NOMO-1 (cell line): ENCODE data around the gene TMEM163.
"Not testable (repeated sequence)": the region's sequence is repeated elsewhere in the genome, so short reads cannot be mapped to it uniquely, and the experiment has no call there.

Experiments used
- DNase-seq, 2 experiments: peaks; one replicate each; lab custom pipeline; 2025; ENCODE audit not compliant: unreplicated experiment in 2 of 2; lab: John Stamatoyannopoulos, UW

TMEM163 gene

DNA sequence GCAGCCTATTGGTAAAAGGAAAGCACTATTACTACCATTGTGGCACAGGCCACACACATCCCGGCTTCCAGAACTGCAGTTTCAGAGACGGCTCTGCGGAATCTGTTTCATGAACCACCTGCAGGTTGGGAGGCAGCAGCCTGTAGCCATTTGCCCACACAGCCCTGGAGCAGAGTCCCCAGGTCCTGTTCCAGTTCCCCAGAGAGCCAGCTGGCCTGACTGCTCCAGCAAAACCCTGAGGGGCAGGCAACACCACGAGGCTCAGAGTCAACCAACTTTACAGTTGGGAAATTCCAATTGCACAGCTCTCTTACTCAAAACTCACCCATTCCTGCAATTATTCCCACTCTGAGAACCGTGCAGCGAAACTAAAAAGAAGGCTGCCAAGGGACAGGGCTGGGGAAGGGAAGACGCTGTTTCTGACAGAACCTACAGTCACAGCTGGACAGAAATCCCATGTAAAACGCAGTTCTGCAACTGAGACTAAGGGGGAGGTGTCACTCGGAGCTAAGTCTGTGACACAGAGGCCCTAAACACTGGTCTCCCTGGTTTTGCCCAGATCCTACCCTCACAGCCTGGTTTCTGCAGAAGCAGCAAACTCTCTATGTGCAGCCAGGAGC, 219.4 kb downstream of the TMEM163 start:
- DNase-seq, result no peak

DNA sequence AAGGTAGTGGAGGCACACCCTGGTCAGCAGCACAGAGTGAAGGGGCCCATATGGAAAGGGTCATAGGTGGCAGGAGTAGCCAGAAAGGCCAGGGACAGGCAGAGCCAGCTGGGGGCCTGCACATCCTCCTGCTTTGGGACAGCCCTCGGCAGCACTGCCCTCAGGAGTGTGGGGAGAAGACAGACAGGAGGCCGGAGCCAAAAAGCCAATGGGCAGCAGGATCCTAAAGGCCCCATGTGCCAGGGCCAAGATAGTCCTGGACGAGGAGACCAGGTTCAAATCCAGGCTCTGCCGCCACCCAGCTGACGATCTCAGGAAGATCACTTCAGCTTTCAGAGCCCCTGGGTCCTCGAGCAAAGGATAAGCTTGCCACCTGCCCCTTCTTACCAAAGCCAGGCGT, 220.1 kb downstream of the TMEM163 start:
- no peak for DNase-seq

DNA sequence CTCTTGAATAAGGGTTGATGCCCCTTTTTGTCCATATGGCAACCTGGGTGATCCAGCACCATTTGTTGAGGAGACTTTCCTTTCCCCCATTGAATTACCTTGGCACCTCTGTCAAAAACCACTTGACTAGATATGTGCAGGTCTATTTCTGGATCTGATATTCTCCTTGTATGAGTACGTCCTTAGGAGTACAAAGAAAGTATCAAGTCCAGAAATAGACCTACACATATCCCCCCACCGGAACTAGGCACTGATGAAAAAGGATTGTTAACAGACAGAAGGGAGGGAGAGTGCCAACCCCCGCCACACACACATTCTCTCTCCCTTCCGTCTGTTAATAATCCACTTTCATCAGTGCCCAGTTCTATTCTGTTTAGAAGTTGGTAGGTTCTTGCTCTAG, 225.0 kb downstream of the TMEM163 start:
- no peak for DNase-seq

DNA sequence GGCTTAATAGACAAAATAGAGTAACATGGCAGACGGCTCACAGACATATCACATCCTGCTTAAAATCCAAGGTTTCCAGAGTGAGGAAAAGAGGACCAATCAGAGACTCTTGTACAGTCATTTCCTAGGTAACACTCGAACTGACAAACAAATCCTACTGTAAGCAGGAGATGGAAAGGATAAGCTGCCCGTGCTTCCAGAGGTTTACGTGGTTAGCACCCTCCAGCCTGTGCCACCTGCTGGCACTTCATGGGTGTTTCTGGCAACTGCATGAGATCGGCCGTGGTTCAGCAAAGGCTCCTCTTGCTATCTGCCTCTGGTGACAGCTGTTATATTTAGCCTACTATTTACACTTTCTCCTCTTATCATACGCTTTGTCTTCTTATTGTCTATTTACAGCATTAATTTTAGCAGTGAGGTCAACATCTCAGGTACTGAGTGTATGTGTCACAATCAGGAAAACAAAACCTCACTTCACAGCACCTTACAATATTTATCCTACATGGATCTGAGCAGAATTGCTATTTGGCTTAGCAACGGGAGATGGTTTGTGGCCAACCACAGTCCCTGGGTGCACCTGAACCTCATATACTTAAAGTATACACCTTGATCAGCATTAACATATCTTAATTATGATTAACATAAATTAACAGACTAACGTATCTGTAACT, 226.9 kb downstream of the TMEM163 start:
- DNase-seq, result no peak

DNA sequence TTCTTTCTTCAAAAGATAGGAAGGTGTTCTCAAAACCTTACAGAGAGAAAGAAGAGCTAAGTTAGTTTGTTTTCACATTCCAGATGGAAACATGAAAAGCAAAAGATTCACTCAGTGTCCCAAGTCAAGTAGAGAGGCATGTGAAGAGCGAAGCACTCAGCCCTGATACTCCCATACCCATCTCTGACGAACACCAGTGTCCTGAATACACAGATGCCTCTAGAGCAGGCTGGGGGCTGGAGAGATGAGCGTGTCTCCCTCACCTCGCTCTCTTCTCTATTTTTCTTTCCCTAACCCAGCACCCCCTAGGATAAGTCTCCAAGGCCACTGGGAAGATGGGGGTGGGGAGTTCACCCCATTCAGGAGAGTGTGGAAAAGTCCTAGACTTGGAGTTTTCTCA, 227.8 kb downstream of the TMEM163 start:
- no peak for DNase-seq

DNA sequence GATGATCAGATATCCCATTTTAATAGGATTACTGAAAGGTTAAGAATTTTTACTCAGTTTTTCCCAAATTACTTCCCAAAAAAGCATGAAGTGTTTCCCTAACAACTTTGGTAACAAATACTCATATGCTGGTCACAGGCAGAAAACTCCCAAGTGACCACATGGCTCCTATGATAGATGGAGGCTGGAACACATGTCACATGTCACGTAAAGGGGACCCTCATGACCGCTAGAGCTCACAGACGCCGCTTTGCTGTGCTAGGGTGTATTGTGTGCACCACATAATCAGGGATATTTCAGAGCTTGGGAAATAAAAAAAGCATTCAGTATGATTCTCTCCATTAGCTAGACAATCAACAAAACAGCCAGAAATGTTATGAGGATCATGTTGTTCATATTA, 228.2 kb downstream of the TMEM163 start:
- DNase-seq, result no peak

DNA sequence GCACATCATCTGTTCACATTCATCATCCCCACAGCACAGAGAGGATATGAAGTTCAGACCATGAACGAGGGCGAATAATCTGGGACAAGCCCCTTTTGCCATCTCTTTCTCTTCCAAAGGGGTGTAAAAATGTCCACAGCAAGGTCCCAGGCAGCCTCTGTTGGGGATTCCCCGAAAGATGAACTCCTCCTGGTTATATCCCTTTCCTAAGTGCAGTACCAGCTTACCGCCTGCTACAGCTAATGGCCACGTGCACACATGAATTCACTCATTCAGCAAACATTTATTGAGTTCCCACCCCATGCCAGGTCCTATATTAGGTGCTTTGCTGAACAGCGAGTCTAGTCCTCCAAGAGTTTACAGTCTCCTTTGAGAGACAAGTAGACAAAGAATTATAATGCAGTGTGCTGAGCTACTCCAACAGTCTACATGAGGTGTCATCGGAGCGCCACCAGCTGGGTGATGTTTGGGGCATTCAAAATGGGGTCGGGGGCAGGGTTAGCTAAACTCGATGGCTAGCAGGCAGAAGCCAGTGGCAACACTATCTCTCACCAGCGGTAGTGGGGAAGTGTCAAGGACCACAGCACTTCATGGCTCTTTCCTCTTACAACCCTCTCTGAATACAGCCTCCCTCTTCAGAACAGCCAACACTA, 228.9 kb downstream of the TMEM163 start:
- no peak for DNase-seq

DNA sequence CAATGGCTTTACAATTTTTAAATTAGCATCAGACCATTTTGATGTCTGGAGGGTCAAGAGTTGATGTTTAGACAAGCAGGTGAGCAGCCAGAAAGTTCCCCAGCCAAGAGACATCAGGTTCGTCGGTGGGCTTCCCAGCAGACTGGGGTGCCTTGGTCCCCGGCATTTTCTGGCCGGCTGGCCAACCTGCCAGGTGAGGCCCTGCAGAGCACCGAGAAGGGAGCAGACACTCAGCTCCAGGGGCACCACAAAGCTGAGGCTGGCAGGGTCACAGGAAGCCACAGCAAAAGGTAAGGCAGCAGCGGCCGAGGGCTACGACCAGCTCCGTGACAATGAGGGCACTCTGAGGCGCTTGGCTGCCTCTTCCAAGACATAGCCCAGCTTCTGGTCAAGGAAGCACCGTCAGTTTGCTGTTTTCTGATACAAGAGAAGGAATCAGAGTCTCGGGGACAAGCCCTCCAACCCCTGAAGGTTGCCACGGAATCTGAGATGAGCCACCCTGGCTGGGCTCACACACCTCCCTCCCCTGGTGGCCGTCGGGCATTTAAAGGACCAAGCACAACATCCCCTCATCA, 235.9 kb downstream of the TMEM163 start:
- no peak for DNase-seq

DNA sequence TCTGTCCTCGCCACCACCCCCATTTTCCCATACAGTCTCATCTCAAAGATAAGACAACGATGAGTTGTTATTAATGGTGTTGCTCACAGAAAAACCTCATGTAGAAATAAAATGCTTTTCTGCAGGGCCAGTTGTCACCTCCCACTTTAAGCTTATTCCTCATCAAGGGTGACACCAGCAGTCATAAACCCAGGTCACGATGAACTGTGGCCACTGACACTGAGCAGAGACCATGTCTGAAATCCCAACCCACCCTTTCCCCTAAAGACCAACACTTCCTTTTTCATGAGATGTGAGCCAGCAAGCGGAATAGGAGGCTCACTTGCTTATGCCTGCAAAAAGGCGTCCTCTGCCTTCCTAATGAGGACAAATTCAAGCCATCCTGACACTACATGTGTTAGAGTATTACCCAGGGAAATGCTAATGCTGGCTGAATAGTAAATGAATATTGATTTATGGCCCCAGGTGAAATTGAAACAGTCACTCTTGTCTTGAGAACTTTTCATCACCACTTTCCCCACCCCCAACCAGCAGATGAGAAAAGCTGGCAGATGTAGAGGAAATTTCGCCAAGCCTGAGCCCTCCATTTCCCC, 236.6 kb downstream of the TMEM163 start:
- DNase-seq, result no peak

DNA sequence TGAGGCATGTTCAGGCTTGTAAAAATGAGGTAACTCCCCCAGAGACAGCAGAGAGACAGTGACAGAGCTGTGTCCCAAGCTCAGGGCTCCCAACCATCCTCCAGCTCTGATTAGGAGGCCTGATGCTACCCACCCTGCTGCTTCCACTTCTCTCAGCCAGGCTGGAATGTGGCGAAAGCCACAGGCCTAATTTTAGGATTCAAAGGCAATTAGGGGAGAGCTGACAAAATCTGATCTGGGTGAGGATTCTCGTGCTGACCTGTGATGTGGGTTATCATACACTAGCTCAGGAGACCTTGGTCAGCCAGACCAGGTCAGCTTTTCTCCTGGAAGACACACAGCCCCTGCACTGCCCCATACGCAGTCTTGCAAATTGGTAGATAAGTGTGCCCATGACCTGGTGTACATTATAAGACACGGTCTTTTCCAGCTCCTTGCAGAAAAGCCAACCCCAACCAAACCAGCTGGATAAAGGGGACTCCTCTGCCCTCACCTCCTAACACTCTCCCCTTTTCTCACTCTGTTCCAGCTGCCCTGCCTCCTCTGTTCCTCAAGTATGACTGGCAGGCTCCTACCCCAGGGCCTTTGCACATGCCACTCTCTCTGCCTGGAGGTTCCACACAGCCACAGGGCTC, 239.0 kb downstream of the TMEM163 start:
- no peak for DNase-seq

DNA sequence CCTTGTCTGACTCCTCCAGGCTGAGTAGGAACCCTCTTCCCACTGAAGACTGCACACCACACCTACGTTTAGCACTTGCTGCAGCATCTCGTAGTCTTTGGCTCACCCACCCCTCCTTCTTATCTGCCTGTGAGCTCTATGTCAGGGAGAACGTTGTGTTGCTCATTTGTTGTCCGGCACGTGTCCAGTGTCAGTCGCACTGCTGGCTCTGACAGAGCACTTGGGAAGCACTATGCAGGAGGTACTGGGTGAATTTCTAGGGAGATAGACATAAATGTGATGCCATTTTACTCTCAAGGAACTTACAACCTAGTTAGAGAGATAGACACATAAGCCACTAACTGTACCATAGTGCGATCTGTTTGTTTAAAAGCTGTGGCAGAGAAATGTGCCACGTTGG, 241.8 kb downstream of the TMEM163 start:
- not testable (repeated sequence) for DNase-seq

DNA sequence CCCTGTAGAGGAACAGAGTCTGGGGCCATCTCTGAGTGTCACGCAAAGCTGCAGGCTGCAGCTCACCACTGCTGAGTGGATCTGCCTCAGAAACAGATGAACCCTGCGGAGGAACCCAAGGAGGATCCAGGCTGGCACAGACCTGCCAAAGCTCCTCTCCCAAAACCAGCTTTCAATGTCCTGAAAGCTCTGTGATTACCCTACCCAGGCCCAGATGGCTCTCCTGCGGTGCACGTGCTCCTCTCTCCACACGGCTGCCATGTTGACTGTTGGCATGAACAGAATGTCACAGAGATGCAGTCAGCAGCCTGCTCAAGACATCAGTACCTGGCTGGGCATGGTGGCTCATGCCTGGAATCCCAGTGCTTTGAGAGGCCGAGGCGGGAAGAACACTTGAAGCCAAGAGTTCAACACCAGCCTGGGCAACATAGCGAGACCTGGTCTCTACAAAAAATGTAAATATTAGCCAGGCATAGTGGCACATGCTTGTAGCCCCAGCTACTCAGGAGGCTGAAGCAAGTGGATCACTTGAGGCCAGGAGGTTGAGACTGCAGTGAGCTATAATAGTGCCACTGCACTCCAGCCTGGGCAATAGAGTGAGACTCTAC, 248.1 kb downstream of the TMEM163 start:
- no peak for DNase-seq

DNA sequence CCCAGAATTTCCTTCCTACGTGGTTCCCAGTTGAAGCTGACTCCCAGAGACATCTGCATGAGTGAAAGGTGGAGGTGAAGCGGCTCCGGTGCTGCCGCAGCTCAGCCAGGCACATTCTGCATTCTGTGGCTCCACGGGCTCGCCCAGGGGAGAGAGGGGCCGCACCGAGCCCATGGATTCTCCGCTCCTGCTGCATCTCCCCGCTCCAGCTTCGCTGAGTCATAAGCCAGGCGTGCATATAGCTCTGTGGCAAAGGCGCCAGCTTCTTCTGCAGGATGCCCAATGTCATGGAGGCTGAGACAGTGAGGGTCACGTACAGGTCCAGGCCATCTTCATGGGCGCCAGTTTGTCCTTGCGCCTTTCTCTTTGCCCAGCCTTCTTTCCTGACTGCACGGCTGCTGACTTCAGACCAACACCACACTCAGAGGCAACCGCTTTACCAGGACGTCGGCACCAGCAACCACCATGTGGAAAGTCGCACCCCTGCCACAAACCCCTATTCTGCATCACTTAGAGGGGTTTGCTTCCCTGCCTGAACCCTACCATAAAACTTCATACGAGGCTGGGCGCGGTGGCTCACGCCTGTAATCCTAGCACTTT, 249.2 kb downstream of the TMEM163 start:
- DNase-seq, result no peak

DNA sequence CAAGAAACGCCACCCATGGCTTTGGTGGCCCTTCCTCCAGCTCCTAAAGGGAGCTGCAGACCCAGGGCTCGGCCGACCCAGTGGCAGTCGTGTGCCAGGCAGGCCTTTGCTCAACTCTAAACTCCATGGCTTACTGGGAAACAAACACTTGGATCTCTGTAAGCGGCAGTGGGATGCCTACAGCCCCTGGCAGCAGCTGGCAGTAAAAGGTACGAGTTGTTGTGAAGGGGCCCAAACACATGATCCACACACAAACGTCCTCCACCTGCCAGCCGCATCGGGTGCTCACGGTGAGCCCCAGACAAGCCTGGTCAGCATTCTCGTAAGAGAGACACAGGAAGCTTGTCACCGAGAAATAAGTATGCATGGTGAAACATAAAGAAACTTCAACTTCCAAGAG, 250.0 kb downstream of the TMEM163 start:
- DNase-seq, result no peak

DNA sequence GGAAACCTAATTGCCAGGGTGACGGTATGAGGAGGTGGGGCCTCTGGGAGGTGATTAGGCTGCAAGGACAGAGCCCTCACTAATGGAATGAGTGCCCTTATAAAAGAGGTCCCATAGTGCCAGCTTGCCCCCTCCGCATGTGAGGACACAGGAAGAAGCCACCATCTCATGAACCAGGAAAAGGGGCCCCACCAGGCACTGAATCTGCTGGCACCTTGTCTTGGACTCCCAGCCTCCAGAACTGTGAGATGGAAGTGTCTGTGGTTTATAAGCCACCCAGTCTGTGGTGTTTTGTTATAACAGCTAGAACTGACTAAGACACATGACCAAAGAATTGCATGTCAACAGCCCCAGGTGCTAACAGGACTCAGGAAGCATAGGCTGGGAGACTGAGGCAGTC, 250.6 kb downstream of the TMEM163 start:
- DNase-seq, result no peak

DNA sequence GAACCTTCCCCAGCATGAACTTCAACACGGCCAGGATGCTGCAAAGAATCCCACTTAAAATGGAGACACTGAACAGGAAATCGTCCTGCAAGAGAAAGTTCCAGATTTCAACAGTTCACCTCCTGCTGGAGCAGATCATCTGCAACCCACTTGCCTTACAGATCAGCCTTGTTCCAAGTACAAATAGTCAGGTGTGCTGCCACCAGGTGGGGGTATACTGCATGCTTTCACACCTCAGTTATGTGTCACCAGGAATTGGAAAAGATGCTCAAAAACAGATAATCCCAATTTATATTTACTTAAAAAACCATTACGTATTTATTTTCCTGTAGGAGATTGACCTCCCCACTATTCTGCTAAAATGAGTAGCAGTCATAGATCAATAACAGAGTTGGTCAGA, 252.7 kb downstream of the TMEM163 start:
- DNase-seq, result no peak

DNA sequence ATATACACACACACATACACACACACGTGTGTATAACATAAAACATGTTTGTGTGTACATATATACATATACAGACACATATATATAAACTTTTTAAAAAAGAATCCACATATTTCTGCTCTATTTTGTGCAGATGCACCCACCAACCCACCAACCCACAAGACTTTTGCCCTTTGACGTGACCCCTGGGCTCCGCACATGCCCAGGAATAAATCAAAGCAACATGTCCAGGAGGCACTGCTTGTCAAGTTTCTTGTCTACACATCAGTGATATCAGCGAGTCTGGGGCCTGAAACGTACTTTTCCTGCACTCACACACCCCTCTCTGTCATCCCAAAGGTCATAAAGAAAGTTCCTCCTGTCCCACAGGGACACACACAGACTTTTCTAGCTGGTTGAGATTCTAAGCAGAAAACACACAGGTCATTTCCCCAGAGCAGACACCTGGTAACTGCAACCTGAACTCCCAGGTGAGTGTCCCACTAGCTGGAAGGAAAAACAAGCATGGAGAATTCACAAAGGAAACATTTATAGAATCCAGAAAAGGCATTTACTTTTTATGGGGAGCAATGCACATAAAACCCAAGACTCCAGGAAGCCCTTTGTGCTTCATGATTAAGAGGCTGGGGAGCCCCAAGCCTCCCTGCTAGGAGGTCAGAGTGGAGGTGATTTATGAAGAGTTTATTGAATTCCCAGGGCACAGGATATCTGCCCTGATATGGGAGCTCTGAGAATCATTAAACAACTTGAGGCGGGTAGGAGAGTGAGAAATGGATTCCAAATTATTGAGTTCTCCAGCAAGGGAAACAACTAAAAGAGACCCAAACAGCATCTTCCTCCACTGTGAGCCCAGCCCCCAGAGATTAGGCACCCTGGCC, 253.3 kb downstream of the TMEM163 start:
- DNase-seq, result no peak

DNA sequence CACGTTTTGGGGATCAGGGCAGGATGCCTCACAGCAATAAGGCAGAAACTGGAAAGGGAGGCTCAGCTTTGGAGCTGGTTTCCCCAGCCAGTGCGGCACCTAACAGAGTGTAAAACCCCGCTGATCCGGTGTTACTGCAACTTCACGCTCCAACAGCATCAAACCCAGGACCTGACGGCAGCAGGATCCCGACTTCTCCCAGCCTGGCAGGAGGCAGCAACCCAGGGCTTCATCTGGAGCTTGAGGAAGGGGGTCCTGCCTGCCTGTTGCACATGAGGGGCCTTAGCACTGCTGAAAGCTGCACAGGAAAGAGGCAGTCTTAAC, 255.1 kb downstream of the TMEM163 start:
- DNase-seq, result no peak
